IMR-90 (cell line): Measurements from ENCODE around the gene CLDN22. TPM values are rescaled to one million over a fixed set of nuclear protein-coding genes. Genes with fewer than 3 reads are reported as not detected.

Experiments used
- ATAC-seq: fragments of 200-7000 bp; cut with Tn5 transposase; 2 replicates; pipeline ENCODE4 v1.9.1; 2020; ENCODE audit warnings: low read depth, mild to moderate bottlenecking, moderate library complexity
- BruUV-seq: library from RNA; stranded (reverse); fragments of 400-500 nt; replicated peaks from 2 replicates; lab custom pipeline; 2021; lab: Mats Ljungman, UMichigan
- CTCF ChIA-PET: fragments of 300-600 bp; formaldehyde crosslinking; extraction: SDS; loops from one replicate; lab custom pipeline; 2021; ENCODE audit warnings: antibody characterized with exemption; lab: Yijun Ruan, JAX
- POLR2A ChIA-PET: fragments of 300-600 bp; sonication (Branson Sonifier 250); formaldehyde crosslinking; loops from one replicate; lab custom pipeline; 2022; ENCODE audit warnings: antibody characterized with exemption; ENCODE audit not compliant: unreplicated experiment; lab: Charles Lee
- DNase-seq: peaks from one replicate; pipeline ENCODE4 v3.0.0; 2013
- H2AFZ ChIP-seq: replicated peaks from 2 replicates; pipeline ENCODE3; 2013; ENCODE audit warnings: low read length, mild to moderate bottlenecking; ENCODE audit not compliant: poor library complexity
- H2AK5ac ChIP-seq: 2 replicates; pipeline ENCODE4 v1.6.1; 2013; ENCODE audit warnings: low read depth, low read length, inconsistent platforms
- H2AK9ac ChIP-seq: replicated peaks from 2 replicates; pipeline ENCODE3; 2013; ENCODE audit warnings: mild to moderate bottlenecking, low read depth, low read length, moderate library complexity; ENCODE audit not compliant: poor library complexity
- H2BK120ac ChIP-seq: 2 replicates; pipeline ENCODE4 v1.6.1; 2013; ENCODE audit warnings: low read depth, low read length, inconsistent platforms
- H2BK15ac ChIP-seq: 3 replicates; pipeline ENCODE4 v1.6.1; 2013; ENCODE audit warnings: low read depth, low read length, inconsistent platforms
- H2BK20ac ChIP-seq: 2 replicates; pipeline ENCODE4 v1.6.1; 2013; ENCODE audit warnings: low read depth, mild to moderate bottlenecking, inconsistent platforms, low read length, moderate library complexity
- H2BK5ac ChIP-seq: 2 replicates; pipeline ENCODE4 v1.6.1; 2013; ENCODE audit warnings: mild to moderate bottlenecking, low read depth, low read length, inconsistent platforms; ENCODE audit not compliant: poor library complexity, severe bottlenecking
- H3K14ac ChIP-seq: replicated peaks from 2 replicates; pipeline ENCODE4 v1.6.1; 2013; ENCODE audit warnings: low read depth, low read length, inconsistent platforms
- H3K18ac ChIP-seq: 2 replicates; pipeline ENCODE4 v1.6.1; 2013; ENCODE audit warnings: low read depth, low read length, control low read depth
- H3K23ac ChIP-seq: 2 replicates; pipeline ENCODE4 v1.6.1; 2013; ENCODE audit warnings: low read depth, low read length, inconsistent platforms
- H3K27ac ChIP-seq: 2 replicates; pipeline ENCODE4 v1.5.1; 2013; ENCODE audit warnings: mild to moderate bottlenecking, control low read depth, low read length; ENCODE audit not compliant: insufficient read depth
- H3K27me3 ChIP-seq: 2 replicates; pipeline ENCODE4 v1.6.1; 2013; ENCODE audit warnings: low read length; ENCODE audit not compliant: control insufficient read depth, insufficient read depth
- H3K36me3 ChIP-seq: 2 replicates; pipeline ENCODE4 v1.6.1; 2013; ENCODE audit warnings: low read length, mixed read lengths; ENCODE audit not compliant: control insufficient read depth, insufficient read depth
- H3K4ac ChIP-seq: 2 replicates; pipeline ENCODE4 v1.6.1; 2013; ENCODE audit warnings: low read depth, low read length, inconsistent platforms
- H3K4me1 ChIP-seq: 2 replicates; pipeline ENCODE4 v1.6.1; 2013; ENCODE audit warnings: low read length, mixed read lengths; ENCODE audit not compliant: control insufficient read depth, insufficient read depth
- H3K4me2 ChIP-seq: 2 replicates; pipeline ENCODE4 v1.6.1; 2013; ENCODE audit warnings: low read depth, mild to moderate bottlenecking, control low read depth, low read length, moderate library complexity
- H3K4me3 ChIP-seq: 2 replicates; pipeline ENCODE4 v1.5.1; 2013; ENCODE audit warnings: low read depth, mild to moderate bottlenecking, control low read depth, low read length, moderate library complexity; ENCODE audit not compliant: insufficient read depth
- H3K56ac ChIP-seq: 2 replicates; pipeline ENCODE4 v1.6.1; 2013; ENCODE audit warnings: low read length, inconsistent platforms; ENCODE audit not compliant: insufficient read depth; ENCODE audit errors: extremely low read depth
- H3K79me1 ChIP-seq, 2 experiments: 2 replicates each; pipeline ENCODE4 v1.6.1; 2013; ENCODE audit warnings: low read length in 2 of 2, inconsistent platforms in 1 of 2, low read depth in 1 of 2
- H3K9ac ChIP-seq: 2 replicates; pipeline ENCODE4 v1.6.1; 2013; ENCODE audit warnings: low read depth, low read length, control low read depth
- H3K9me1 ChIP-seq: 2 replicates; pipeline ENCODE4 v1.6.1; 2013; ENCODE audit warnings: low read length, inconsistent platforms; ENCODE audit not compliant: insufficient read depth
- H3K9me3 ChIP-seq: 2 replicates; pipeline ENCODE4 v1.6.1; 2013; ENCODE audit warnings: low read length; ENCODE audit not compliant: control insufficient read depth, insufficient read depth
- H4K20me1 ChIP-seq: 2 replicates; pipeline ENCODE4 v1.6.1; 2013; ENCODE audit warnings: low read length, inconsistent platforms; ENCODE audit not compliant: insufficient read depth
- H4K5ac ChIP-seq: 2 replicates; pipeline ENCODE4 v1.6.1; 2013; ENCODE audit warnings: mild to moderate bottlenecking, low read depth, low read length, control low read depth
- H4K8ac ChIP-seq, 2 experiments: 2 replicates each; pipeline ENCODE4 v1.6.1; 2013; ENCODE audit warnings: low read depth in 2 of 2, low read length in 2 of 2, control low read depth in 1 of 2, inconsistent platforms in 1 of 2
- H4K91ac ChIP-seq: 2 replicates; pipeline ENCODE4 v1.6.1; 2013; ENCODE audit warnings: low read depth, low read length, inconsistent platforms; ENCODE audit not compliant: insufficient read depth
- CEBPB ChIP-seq: IDR thresholded peaks from 2 replicates; pipeline ENCODE4 v1.6.1; 2012; ENCODE audit warnings: low read depth, low read length, improper control_type of control experiment
- CTCF ChIP-seq: conservative IDR thresholded peaks from 2 replicates; pipeline ENCODE4 v1.5.1; 2012; ENCODE audit warnings: mild to moderate bottlenecking, low read depth, low read length, improper control_type of control experiment
- MAFK ChIP-seq: IDR thresholded peaks from 2 replicates; pipeline ENCODE4 v1.6.1; 2012; ENCODE audit warnings: low read depth, low read length, improper control_type of control experiment
- MAZ ChIP-seq: IDR thresholded peaks from 2 replicates; pipeline ENCODE4 v1.6.1; 2012; ENCODE audit warnings: low read depth, mild to moderate bottlenecking, low read length, improper control_type of control experiment, moderate library complexity, borderline replicate concordance
- MXI1 ChIP-seq: IDR thresholded peaks from 2 replicates; pipeline ENCODE4 v1.6.1; 2012; ENCODE audit warnings: low read depth, mild to moderate bottlenecking, low read length, moderate library complexity, borderline replicate concordance
- POLR2A ChIP-seq: IDR thresholded peaks from 2 replicates; pipeline ENCODE4 v1.6.1; 2012; ENCODE audit warnings: mild to moderate bottlenecking, low read depth, low read length
- RAD21 ChIP-seq: IDR thresholded peaks from 2 replicates; pipeline ENCODE4 v1.6.1; 2012; ENCODE audit warnings: low read length, improper control_type of control experiment
- RCOR1 ChIP-seq: IDR thresholded peaks from 2 replicates; pipeline ENCODE4 v1.6.1; 2012; ENCODE audit warnings: mild to moderate bottlenecking, low read length, improper control_type of control experiment; ENCODE audit not compliant: insufficient replicate concordance
- RFX5 ChIP-seq: IDR thresholded peaks from 2 replicates; pipeline ENCODE4 v1.8.0; 2012; ENCODE audit warnings: low read depth, mild to moderate bottlenecking, low read length, moderate library complexity
- SMC3 ChIP-seq: fragments of 150-350 bp; IDR thresholded peaks from 2 replicates; pipeline ENCODE4 v1.6.1; 2016; ENCODE audit warnings: low read depth, mild to moderate bottlenecking, antibody characterized with exemption, low read length, moderate library complexity
- USF2 ChIP-seq: fragments of 150-350 bp; IDR thresholded peaks from 2 replicates; pipeline ENCODE4 v1.6.1; 2017; ENCODE audit warnings: mild to moderate bottlenecking, antibody characterized with exemption, low read length, low read depth
- WGBS, 2 experiments: methylation state at CpG; one replicate each; pipeline versions ENCODE4 v1.1.5 to v1.1.7; 2013; ENCODE audit warnings: missing lambda C conversion rate in 2 of 2; ENCODE audit not compliant: insufficient read length in 1 of 2; ENCODE audit errors: extremely low coverage in 2 of 2; 5-methylcytosine and 5-hydroxymethylcytosine counted together
- dilution Hi-C: fragments of 300-500 bp; cut with HindIII; formaldehyde crosslinking; loops from one replicate; pipeline ENCODE4 v1.14.3; 2018; ENCODE audit warnings: low sequenced_read_pairs; ENCODE audit not compliant: unreplicated experiment
- in situ Hi-C: fragments of 300-500 bp; cut with MboI; formaldehyde crosslinking; loops from 3 replicates; pipeline ENCODE4 v1.14.3; 2019; ENCODE audit warnings: low sequenced_read_pairs, inconsistent platforms, mixed read lengths
- intact Hi-C: fragments of 100-400 bp; cut with micrococcal nuclease; formaldehyde crosslinking; loops from 2 replicates; pipeline ENCODE4 v1.10.0; 2022
- polyA plus RNA-seq, 3 experiments: library from polyadenylated mRNA; depleted of rRNA; stranded (reverse); fragments of >200 nt; gene quantifications; 2 replicates each; pipeline ENCODE4 v1.2.3, GENCODE V29; 2012; ENCODE audit warnings: low replicate concordance in 1 of 3
- total RNA-seq: library from RNA; depleted of rRNA; stranded (reverse); fragments of >200 nt; gene quantifications from 2 replicates; pipeline ENCODE4 v1.2.3, GENCODE V29; 2012

Gene CLDN22
- total and polyA plus RNA-seq, 2 of the 4 experiments (the other 2 are of a cell fraction) = not detected

- Histone ChIP-seq H4K91ac (no peak overlapping the region), H2BK120ac (no peak overlapping the region), H3K23ac (no peak overlapping the region), H3K4me2 (no peak overlapping the region), H2AK5ac (no peak overlapping the region), H4K20me1 (no peaks in the 10 kb centered on the region), H2AFZ (no peak overlapping the region), H3K79me1 (peaks cover 2 to 4% of the 10 kb centered on the region in 2 experiments; a peak in 2 of 4 replicates), H3K27ac (no peak overlapping the region), H4K5ac (no peak overlapping the region), H2BK15ac (no peak overlapping the region), H2BK20ac (no peak overlapping the region), H4K8ac (no peak overlapping the region), H3K36me3 (peaks cover 18% of the 10 kb centered on the region), H3K27me3 (no peaks in the 10 kb centered on the region), H3K56ac (no peak overlapping the region), H2AK9ac (no peak overlapping the region), H3K9ac (no peak overlapping the region), H3K4me3 (no peak overlapping the region), H2BK5ac (no peak overlapping the region), H3K14ac (no peak overlapping the region), H3K4me1 (no peaks in the 10 kb centered on the region; the same call in 1 of the 2 replicates), H3K4ac (no peak overlapping the region), H3K9me1 (no peaks in the 10 kb centered on the region; the same call in 1 of the 2 replicates), H3K18ac (no peak overlapping the region), H3K9me3 (peaks cover 8% of the 10 kb centered on the region)
- intact Hi-C loops (no loop called here), dilution Hi-C loops (no loop called here), in situ Hi-C loops (no loop called here)
- no TSS peak for BruUV-seq
- TF ChIP-seq RAD21 (no peak), USF2 (no peak), RFX5 (no peak), CEBPB (no peak), RCOR1 (no peak), MAZ (no peak), POLR2A (no peak), MAFK (no peak), MXI1 (no peak), SMC3 (no peak), CTCF (no peak)
- ATAC-seq (no peak), DNase-seq (no peak)
- ChIA-PET CTCF (no interaction called here), POLR2A (no interaction called here)
- no CpG with 5 or more reads among the region's 1 CpG for WGBS, 2 experiments
Measured at GRCh38 chr4:183276106-183276505, 44.0 kb downstream of the CLDN22 start.
